DOHH2 (cell line): ENCODE measurements around the gene MKRN2OS.

Experiments used
- H3F3A ChIP-seq: fragments of 200-600 bp; sonication (generic), shearing (Covaris generic); 2 replicates; pipeline ENCODE4 v1.6.0; 2016; ENCODE audit warnings: antibody characterized with exemption, mild to moderate bottlenecking; ENCODE audit not compliant: control insufficient read depth, insufficient read depth
- H3K27ac ChIP-seq: fragments of 200-600 bp; sonication (generic); 2 replicates; pipeline ENCODE4 v1.5.1; 2014; ENCODE audit warnings: low read depth, mild to moderate bottlenecking, low read length, moderate library complexity
- H3K27me3 ChIP-seq: fragments of 200-600 bp; sonication (generic); 2 replicates; pipeline ENCODE4 v1.6.1; 2014; ENCODE audit warnings: mild to moderate bottlenecking, low read length, mixed read lengths; ENCODE audit not compliant: control insufficient read depth
- H3K36me3 ChIP-seq: fragments of 200-600 bp; sonication (generic); 2 replicates; pipeline ENCODE4 v1.6.1; 2014; ENCODE audit warnings: mild to moderate bottlenecking, low read length, moderate library complexity, mixed read lengths; ENCODE audit not compliant: control insufficient read depth
- H3K4me1 ChIP-seq: fragments of 200-600 bp; sonication (generic); 2 replicates; pipeline ENCODE4 v1.6.1; 2014; ENCODE audit warnings: mild to moderate bottlenecking, low read length, mixed read lengths; ENCODE audit not compliant: control insufficient read depth
- H3K4me2 ChIP-seq: fragments of 200-600 bp; sonication (generic); 2 replicates; pipeline ENCODE4 v1.6.0; 2014; ENCODE audit warnings: mild to moderate bottlenecking, low read length, moderate library complexity
- H3K4me3 ChIP-seq: fragments of 200-600 bp; sonication (generic); 2 replicates; pipeline ENCODE4 v1.5.1; 2014; ENCODE audit warnings: mild to moderate bottlenecking, low read length, mixed read lengths
- H3K79me2 ChIP-seq: fragments of 200-600 bp; sonication (generic); 2 replicates; pipeline ENCODE4 v1.6.1; 2014; ENCODE audit warnings: mild to moderate bottlenecking, low read length, mixed read lengths; ENCODE audit not compliant: control insufficient read depth
- H3K9me2 ChIP-seq: fragments of 200-600 bp; sonication (generic); replicated peaks from 2 replicates; pipeline ENCODE4 v1.6.1; 2014; ENCODE audit warnings: mild to moderate bottlenecking, low read length, mixed read lengths; ENCODE audit not compliant: control insufficient read depth
- H3K9me3 ChIP-seq: fragments of 200-600 bp; sonication (generic); 2 replicates; pipeline ENCODE4 v1.6.1; 2014; ENCODE audit warnings: antibody characterized with exemption, low read length, mixed read lengths; ENCODE audit not compliant: control insufficient read depth, insufficient read depth
- H4K20me1 ChIP-seq: fragments of 200-600 bp; sonication (generic); 2 replicates; pipeline ENCODE4 v1.6.0; 2014; ENCODE audit warnings: low read depth, mild to moderate bottlenecking, antibody characterized with exemption, low read length, moderate library complexity; ENCODE audit not compliant: control insufficient read depth, insufficient read depth
- EZH2phosphoT487 ChIP-seq: fragments of 200-600 bp; sonication (generic); IDR thresholded peaks from 2 replicates; pipeline ENCODE4 v1.6.1; 2017; ENCODE audit warnings: borderline replicate concordance, mild to moderate bottlenecking, antibody characterized with exemption, low read length, moderate library complexity, mixed read lengths
- TF ChIP-seq, protein P1 (sequence below): fragments of 200-600 bp; sonication (generic); IDR thresholded peaks from one replicate; pipeline ENCODE4 v1.5.1; 2014; ENCODE audit warnings: antibody characterized with exemption, mild to moderate bottlenecking, low read depth, low read length; ENCODE audit not compliant: poor library complexity, severe bottlenecking

Gene MKRN2OS

DNA sequence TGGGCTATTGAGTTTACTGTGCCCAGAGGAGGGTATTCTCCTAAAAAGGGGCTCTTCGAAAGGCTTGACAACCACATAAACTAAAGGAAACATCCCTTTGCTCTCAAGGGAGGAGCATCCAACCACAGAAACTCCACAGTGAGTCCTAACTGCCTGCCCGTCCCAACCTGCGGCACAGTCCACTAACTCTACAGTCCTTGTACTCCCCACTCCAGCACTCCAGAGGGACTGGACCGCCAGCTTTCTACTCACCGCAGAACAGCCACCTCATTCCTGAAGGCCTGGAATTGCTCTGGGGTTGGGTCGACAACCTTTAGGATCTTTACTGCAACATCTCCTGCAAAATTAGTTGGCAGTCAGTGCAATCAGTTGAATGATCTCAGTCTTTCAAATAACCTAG, 46.2 kb upstream of the MKRN2OS start:
- Histone ChIP-seq H3K4me2 (no peak overlapping the region), H3K4me1 (no peaks in the 10 kb centered on the region), H3F3A (peaks cover 8% of the 10 kb centered on the region), H3K4me3 (no peak overlapping the region), H3K79me2 (no peaks in the 10 kb centered on the region), H3K27me3 (no peaks in the 10 kb centered on the region), H4K20me1 (no peaks in the 10 kb centered on the region), H3K9me2 (no peaks in the 10 kb centered on the region), H3K27ac (no peak overlapping the region), H3K9me3 (no peaks in the 10 kb centered on the region), H3K36me3 (peaks cover 84% of the 10 kb centered on the region)
- TF ChIP-seq, protein P1, sequence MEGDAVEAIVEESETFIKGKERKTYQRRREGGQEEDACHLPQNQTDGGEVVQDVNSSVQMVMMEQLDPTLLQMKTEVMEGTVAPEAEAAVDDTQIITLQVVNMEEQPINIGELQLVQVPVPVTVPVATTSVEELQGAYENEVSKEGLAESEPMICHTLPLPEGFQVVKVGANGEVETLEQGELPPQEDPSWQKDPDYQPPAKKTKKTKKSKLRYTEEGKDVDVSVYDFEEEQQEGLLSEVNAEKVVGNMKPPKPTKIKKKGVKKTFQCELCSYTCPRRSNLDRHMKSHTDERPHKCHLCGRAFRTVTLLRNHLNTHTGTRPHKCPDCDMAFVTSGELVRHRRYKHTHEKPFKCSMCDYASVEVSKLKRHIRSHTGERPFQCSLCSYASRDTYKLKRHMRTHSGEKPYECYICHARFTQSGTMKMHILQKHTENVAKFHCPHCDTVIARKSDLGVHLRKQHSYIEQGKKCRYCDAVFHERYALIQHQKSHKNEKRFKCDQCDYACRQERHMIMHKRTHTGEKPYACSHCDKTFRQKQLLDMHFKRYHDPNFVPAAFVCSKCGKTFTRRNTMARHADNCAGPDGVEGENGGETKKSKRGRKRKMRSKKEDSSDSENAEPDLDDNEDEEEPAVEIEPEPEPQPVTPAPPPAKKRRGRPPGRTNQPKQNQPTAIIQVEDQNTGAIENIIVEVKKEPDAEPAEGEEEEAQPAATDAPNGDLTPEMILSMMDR, result no peak
- TF ChIP-seq EZH2phosphoT487, result no peak

DNA sequence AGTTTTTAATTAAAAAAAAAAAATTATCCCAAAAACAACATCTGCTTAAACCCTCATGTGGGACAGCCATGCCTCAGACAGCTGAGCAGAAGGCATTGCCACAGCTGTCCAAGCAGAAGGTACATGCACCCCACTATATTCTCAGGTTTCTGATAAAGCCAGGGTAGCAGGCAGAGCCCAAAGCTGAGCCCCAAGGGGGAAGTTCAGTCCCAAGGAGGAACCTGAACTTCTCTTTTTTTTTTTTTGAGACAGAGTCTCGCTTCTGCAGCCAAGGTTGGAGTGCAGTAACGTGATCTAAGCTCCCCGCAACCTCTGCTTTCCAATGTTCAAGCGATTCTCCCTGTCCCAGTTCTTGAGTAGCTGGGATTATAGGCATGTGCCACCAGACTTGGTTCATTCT, 44.8 kb upstream of the MKRN2OS start:
- H3K4me3 ChIP-seq, result no peak overlapping the region
- H3K36me3 ChIP-seq, result peaks cover 87% of the 10 kb centered on the region
- no peak overlapping the region for H3K4me2 ChIP-seq

DNA sequence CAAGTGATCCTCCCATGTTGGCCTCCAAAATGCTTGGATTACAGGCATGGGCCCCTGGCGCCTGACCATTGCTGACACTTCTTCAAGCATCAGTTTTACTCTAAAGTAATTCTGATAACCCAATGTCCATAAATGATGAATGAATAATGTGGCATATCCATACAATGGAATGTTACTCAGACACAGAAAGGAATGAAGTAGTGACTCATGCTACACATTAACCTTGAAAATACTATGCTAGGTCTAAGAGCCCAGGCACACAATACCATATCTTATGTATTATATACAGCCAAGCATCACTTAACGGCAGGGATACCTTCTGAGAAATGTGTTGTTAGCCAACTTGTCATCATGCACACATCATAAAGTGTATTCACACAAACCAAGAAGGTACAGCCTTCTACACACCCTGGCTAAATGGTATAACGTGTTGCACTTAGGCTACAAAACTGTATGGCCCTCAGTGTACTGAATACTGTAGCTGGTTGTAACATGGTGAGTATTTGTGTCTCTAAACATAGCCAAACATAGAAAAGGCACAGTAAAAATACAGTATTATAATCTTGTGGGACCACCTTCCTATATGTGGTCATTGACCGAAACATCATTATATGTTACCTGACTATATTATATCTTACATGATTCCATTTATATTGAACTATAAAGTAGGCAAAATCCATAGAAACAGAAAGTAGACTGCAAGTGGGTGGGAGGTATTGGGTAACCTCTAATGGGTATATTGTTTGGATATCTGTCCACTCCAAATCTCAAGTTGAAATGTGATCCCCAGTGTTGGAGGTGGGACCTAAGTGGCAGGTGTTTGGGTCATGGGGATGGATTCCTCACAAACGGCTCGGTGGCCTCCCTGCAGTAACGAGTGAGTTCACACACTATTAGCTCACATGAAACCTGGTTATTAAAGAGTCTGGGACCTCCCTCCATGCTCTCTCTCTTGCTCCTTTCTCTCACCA, 43.0 kb upstream of the MKRN2OS start:
- no peak for TF ChIP-seq EZH2phosphoT487
- TF ChIP-seq, protein P1, result no peak
- H3K9me2 ChIP-seq, result no peaks in the 10 kb centered on the region
- no peak overlapping the region for H3K27ac ChIP-seq
- no peaks in the 10 kb centered on the region for H3K4me1 ChIP-seq
- no peak overlapping the region for H3K4me2 ChIP-seq
- H3K27me3 ChIP-seq, result no peaks in the 10 kb centered on the region
- no peak overlapping the region for H3K4me3 ChIP-seq
- H3K9me3 ChIP-seq, result no peaks in the 10 kb centered on the region
- H3F3A ChIP-seq, result peaks cover 12% of the 10 kb centered on the region
- no peaks in the 10 kb centered on the region for H3K79me2 ChIP-seq
- H3K36me3 ChIP-seq, result peaks cover 86% of the 10 kb centered on the region
- H4K20me1 ChIP-seq, result no peaks in the 10 kb centered on the region

More for the DNA sequence above, 44.8 kb upstream of the MKRN2OS start:
- H3K9me3 ChIP-seq, result no peaks in the 10 kb centered on the region
- H3K9me2 ChIP-seq, result no peaks in the 10 kb centered on the region
- no peak overlapping the region for H3K27ac ChIP-seq
- no peaks in the 10 kb centered on the region for H3K4me1 ChIP-seq
- no peaks in the 10 kb centered on the region for H4K20me1 ChIP-seq
- TF ChIP-seq, protein P1, result no peak
- H3K27me3 ChIP-seq, result no peaks in the 10 kb centered on the region
- no peaks in the 10 kb centered on the region for H3K79me2 ChIP-seq
- H3F3A ChIP-seq, result peaks cover 8% of the 10 kb centered on the region
